GM21576 (cell line): ENCODE data around the gene DOK3.
A peak's percentile ranks its signal among the peaks of the same experiment; 100 is the strongest.

ENCODE experiments used
- ATAC-seq: cut with Tn5 transposase; IDR thresholded peaks from one replicate; pipeline ENCODE4 v1.9.1; 2021; ENCODE audit warnings: mild to moderate bottlenecking, moderate library complexity; ENCODE audit not compliant: unreplicated experiment

DOK3 gene

GRCh38 chr5:177509381-177509951, at the start of gene DOK3:
Gene DOK3, minus strand, starts transcription at chr5:177509826. Its CDS starts 286 bp downstream, at chr5:177509540.
- ATAC-seq = peak; percentile 28

GRCh38 chr5:177557796-177558195, 48.2 kb upstream of the DOK3 start:
- no peak for ATAC-seq

- no peak for ATAC-seq
Measured at GRCh38 chr5:177557041-177557647, 47.5 kb upstream of the DOK3 start.

GRCh38 chr5:177555665-177556064, 46.0 kb upstream of the DOK3 start:
- ATAC-seq = no peak

GRCh38 chr5:177555228-177555627, 45.6 kb upstream of the DOK3 start:
- no peak for ATAC-seq

GRCh38 chr5:177554474-177555111, 45.0 kb upstream of the DOK3 start, which contains the start of gene FAM193B:
Gene FAM193B, minus strand, starts transcription at chr5:177554563. Its CDS starts 105 bp downstream, at chr5:177554458.
- peak; percentile 88 for ATAC-seq

- ATAC-seq = peak; percentile 41
Measured at GRCh38 chr5:177553671-177554429, 44.2 kb upstream of the DOK3 start.

GRCh38 chr5:177552839-177553455, 43.3 kb upstream of the DOK3 start:
- ATAC-seq = no peak

GRCh38 chr5:177550122-177550521, 40.5 kb upstream of the DOK3 start:
- ATAC-seq = no peak

- no peak for ATAC-seq
Measured at GRCh38 chr5:177548495-177548894, 38.9 kb upstream of the DOK3 start.

GRCh38 chr5:177547736-177548135, 38.1 kb upstream of the DOK3 start:
- ATAC-seq = no peak

- ATAC-seq = no peak
Measured at GRCh38 chr5:177546258-177546741, 36.7 kb upstream of the DOK3 start.

- ATAC-seq = no peak
Measured at GRCh38 chr5:177545487-177546257, 36.0 kb upstream of the DOK3 start.

- ATAC-seq = no peak
Measured at GRCh38 chr5:177542816-177543465, 33.3 kb upstream of the DOK3 start.

- no peak for ATAC-seq
Measured at GRCh38 chr5:177540438-177540837, 30.8 kb upstream of the DOK3 start.

- no peak for ATAC-seq
Measured at GRCh38 chr5:177539411-177539810, 29.8 kb upstream of the DOK3 start.

- ATAC-seq = no peak
Measured at GRCh38 chr5:177538876-177539275, 29.2 kb upstream of the DOK3 start.

GRCh38 chr5:177537389-177538361, 28.0 kb upstream of the DOK3 start:
- no peak for ATAC-seq

- no peak for ATAC-seq
Measured at GRCh38 chr5:177536386-177536785, 26.8 kb upstream of the DOK3 start.
